Middle frontal gyrus (tissue), 1 donor: ENCODE measurements around the gene SMAP2.
"Not testable (repeated sequence)": the region's sequence is repeated elsewhere in the genome, so short reads cannot be mapped to it uniquely, and the experiment has no call there.

Source experiments
- DNase-seq: peaks from one replicate; pipeline ENCODE4 v3.0.0-alpha.2; 2015; ENCODE audit warnings: low spot score; ENCODE audit errors: extremely low spot score

The SMAP2 gene

GRCh38 chr1:40373323-40374283, at the start of gene SMAP2:
Gene SMAP2, plus strand, starts transcription at chr1:40373727. Its CDS starts 394 bp downstream, at chr1:40374121.
- DNase-seq: peak; percentile 87

DNA sequence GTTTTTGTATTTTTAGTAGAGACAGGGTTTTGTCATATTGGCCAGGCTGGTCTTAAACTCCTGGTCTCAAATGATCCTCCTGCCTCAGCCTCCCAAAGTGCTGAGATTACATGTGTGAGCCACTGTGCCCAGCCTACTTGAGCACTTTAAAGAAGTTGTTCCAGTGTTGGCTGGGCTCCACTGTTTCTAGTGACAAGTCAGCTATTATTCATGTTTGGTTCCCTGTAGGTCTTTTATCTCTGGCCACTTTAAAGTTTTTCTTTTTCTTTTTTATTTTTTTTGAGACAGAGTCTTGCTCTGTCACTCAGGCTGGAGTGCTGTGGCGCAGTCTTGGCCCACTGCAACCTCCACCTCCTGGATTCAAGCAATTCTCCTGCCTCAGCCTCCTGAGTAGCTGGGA, 42.1 kb upstream of the SMAP2 start:
- not testable (repeated sequence) for DNase-seq

GRCh38 chr1:40332695-40333094, 40.8 kb upstream of the SMAP2 start:
- DNase-seq: no peak

DNA sequence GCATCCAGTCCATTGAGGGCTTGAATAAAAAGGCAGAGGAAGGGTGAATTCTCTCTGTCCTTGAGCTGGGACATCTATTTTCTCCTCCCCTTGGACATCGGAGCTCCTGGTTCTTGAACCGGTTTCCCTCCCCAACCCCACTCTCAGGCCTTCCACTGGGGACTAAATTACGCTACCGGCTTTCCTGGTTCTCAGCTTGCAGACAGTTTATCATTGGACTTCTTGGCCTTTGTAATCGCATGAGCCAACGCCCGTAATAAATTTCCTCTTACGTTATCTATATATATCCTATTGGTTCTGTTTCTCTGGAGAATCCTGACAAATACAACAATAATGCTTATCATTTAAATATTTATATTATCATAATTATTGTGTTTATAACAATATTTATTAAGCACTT, 36.1 kb upstream of the SMAP2 start:
- no peak for DNase-seq

GRCh38 chr1:40338745-40339419, 34.6 kb upstream of the SMAP2 start:
- DNase-seq: peak; percentile 21

DNA sequence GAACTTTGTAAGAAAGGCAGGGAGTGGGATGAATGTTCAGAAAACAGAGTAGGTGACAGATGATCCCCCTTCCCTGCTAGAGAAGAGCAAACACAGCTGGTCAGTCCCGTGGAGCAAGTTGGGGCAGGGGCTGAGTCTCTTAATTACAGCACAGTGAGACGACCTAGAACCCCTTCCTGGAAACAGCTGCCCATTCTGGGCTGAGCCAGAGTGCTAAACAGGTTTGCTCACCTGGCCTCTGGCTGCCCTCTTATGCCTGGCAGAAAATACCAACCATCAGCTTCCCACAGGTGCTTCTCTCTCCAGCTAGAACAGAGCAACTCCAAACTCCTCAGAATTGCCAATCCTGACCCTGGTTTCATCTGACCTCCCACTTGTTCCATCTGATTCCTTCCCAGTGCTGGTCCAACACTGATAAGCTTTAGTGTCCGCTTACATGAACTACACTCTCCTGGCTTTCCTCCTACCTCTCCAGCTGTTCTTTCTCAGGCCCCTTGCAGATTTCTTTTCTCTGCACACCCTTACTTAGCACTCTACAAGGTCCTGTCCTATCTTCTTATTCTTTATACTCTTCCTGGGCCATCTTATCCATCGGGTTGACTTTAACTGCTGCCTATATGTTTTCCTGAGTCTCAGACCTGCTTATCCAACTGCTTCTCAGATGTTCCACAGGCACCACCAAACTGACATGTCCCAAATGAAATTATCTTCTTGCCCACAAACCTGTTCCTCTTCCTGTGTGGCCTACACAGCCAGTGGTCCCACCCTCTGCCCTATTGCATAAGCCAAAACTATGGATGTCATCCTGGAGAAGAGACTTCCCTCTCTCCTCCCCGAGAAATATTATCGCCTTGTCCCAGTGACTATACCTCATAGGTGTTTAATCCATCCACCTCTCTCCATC, 33.9 kb upstream of the SMAP2 start:
- DNase-seq: no peak

DNA sequence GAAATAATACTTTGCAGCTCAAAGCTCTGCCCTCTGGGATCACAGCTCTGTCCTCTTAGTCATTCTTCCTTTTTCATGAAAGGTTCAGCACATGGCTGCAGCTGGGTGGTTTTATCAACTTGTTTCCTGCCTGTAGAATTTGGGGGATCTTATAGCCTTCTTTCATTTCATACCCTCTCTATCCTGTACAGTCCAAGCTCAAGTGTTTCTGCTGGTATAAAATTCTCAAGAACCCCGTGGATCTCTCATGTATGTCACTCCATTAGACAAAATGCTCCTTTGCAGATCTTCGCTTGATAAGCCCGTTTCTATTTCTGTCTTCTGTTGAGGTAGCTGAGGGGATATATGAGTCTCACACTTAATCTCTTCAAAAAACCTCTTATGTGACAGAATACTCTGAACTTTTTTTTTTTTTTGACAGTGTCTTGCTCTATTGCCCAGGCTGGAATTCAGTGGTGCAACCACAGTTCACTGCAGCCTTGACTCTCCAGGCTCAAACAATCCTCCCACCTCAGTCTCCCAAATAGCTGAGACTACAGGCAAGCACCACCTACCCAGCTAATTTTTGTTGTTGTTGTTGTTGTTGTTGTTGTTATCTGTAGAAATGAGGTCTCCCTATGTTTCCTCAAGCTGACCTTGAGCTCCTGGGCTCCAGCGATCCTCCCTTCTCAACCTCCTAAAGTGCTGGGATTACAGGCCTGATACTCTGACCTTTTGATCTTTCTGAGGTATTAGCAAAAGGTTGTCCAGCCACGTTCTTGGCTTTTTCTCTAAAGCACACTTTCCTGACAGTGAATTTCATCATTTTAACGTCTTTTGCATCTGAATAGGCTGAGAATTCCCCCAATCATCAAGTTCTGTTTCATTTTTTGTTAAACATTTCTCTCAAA, 31.8 kb upstream of the SMAP2 start:
- no peak for DNase-seq

DNA sequence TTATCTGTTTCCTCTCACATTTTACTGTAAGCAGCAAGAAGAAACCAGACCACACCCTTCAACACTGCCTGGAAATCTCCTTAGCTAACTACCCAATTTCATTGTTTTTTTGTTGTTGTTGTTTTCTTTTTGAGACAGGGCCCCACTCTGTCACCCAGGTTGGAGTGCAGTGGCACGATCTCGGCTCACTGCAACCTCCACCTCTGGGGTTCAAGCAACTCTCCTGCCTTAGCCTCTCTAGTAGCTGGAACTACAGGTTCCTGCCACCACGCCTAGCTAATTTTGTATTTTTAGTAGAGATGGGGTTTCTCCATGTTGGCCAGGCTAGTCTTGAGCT, 31.2 kb upstream of the SMAP2 start:
- not testable (repeated sequence) for DNase-seq

- no peak for DNase-seq
Observed at GRCh38 chr1:40344597-40344996, 28.9 kb upstream of the SMAP2 start.

DNA sequence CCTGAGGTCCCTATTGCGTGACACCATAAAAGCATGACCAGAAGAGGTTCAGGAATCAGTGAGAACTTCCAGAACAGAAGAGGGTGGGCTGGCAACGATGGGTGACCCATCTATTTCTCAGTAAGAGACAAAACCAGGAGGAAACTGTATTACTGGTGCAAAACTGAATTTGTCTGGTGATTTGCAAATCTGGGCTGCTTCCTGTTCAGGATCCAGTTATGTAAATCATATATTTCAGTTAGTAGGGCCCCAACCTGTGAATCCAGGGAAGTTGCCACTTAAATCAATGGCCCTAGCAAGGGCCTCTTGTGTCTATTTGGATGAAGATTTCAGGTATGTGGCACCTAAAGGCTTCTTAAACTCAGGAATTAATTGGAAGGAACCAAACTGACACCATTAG, 23.1 kb upstream of the SMAP2 start:
- no peak for DNase-seq

- no peak for DNase-seq
Observed at GRCh38 chr1:40351124-40351523, 22.4 kb upstream of the SMAP2 start.

DNA sequence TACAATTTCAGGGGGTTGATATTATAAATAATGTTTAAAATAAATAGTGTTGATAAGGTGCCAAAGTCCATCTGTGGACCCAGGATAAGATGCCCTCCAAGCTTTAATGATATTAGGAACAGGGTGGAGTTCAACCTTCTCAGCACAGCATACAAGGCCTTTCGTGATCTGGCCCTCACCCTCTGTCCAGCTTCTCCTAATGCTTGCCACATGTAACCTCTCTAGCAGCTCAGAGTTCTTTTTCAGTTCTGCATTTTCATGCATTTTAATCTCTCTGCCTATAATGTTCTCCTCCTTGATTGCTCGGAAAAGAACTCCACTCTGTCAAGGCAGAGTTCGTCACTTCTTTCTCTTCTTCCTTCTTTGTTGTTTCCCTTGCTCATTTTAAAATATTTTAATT, 21.4 kb upstream of the SMAP2 start:
- no peak for DNase-seq

DNA sequence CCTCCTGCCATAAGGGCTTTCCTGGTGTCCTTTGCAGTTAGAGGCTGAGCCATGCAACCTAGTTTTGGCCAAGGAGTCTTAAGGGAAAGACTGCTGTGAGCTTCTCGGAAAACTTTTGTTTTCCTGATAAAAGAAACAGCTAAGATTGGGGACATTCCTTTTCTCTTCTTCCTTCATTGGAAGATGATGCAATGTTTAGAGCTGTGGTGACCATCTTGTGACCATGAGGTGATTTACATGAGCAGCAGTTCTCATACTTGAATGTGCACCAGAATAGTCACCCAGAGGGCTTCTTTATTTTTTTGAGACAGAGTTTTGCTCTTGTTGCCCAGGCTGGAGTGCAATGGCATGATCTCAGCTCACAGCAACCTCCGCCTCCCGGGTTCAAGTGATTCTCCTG, 20.4 kb upstream of the SMAP2 start:
- no peak for DNase-seq

GRCh38 chr1:40357625-40358024, 15.9 kb upstream of the SMAP2 start:
- DNase-seq: no peak

DNA sequence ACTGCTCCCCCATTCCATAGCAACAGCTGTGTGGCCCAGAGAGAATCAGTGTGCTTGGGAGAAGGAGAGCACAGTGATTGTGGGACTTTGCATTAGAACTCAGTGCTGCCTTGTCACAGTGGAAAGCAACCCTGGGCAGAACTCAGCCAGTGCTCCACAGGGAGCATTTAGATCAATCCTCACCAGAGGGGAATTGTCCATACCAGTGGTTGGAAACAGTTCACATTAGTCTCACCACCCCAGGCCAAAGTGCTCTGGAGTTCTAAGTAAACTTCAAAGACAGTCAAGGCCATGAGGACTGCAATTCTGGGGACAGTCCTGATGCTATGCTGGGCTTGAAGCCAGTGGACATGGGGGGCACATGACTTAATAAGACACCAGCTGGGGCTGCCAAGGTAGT, 12.9 kb upstream of the SMAP2 start:
- no peak for DNase-seq

DNA sequence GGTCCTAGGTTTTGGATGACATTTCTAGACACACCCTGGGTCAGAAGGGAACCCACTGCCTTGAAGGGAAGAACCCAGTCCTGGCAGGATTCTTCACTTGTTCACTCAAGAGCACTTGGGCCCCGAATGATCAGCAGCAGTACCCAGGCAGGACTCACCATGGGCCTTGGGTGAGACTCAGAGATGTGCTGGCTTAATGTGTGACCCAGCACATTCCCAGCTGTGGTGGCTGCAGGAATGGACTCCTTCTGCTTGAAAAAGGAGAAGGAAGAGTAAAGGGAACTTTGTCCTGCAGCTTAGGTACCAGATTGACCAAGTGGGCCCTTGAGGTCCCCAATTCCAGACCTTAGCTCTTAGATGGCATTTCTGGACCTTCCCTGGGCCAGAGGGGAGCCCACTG, 12.3 kb upstream of the SMAP2 start:
- DNase-seq: no peak

DNA sequence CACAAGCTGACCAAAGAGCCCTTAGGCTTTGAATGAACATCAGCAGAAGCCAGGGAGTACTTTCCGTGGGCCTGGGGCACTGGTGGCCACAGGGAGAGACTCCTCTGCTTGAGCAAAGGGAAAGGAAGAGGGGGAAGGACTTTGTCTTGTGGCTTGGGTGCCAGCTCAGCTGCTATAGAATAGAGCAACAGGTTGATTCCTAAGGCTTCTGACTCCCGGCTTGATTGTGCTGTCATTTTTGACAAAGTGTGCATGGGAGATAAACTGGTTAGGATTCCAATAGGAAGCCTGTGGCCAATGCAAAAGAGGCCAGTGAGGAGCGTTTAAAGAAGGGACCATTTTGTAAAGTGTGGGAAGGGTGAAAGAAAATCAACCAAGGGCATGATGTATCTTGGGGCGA, 11.9 kb upstream of the SMAP2 start:
- DNase-seq: no peak

GRCh38 chr1:40362199-40362598, 11.3 kb upstream of the SMAP2 start:
- no peak for DNase-seq

DNA sequence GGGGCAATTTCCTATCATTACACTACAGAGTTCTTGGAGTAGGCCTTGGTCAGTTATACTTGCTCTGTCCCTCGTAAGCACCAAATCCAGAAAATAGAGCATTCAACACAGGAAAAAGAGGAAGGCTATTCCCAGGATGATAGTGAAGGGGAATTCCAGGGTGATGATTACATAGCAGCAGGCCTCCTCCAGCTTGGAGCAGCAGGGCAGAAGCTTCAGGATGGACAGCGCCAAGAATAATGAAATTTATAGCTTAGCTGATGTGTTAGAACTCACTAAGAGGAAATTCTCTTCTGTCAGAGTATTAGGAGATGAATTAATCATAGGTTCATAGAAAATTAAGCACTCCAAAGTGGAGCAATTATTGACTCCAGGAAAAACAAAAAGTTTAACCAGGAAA, 10.8 kb upstream of the SMAP2 start:
- no peak for DNase-seq

DNA sequence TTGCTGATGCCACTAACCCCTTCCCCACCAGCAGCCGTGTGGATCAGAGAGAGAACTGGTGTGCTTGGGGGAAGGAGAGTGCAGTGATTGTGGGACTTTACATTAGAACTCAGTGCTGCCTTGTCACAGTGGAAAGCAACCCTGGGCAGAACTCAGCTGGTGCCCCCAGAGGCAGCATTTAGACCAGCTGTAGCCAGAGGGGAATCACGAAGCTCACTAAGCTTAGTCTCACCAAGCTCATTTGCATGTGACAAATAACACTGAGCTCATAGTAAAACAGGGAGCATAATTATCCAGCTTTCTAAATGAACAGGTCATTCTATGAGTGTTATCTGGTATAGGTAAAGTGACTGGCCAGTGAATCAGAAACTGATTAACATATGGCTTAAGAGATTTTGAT, 9.8 kb upstream of the SMAP2 start:
- DNase-seq: no peak
